Measurements from ENCODE around the gene MAN1A2.

The MAN1A2 gene

DNA sequence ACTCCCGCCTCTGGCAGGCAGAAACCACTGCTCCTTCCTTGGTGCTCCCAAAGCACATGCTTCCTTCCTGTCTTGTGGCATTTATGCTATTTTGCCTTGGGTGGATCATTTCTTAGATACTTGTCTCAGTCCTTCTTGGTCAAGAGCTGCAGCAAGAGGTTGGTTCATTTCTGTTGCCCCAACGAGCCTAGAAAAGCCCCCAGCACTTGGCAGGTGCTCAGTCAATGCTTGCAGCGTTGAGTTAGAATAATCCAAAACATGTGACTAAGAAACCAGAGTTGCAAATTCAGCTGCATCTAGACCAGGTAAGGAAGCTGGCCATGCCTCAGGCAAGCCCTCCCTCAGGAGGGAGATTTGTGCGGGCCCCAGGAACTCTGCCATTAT lies 196.2 kb downstream of the MAN1A2 start:
- H3K4me3 ChIP-seq (ENCODE audit: low read depth, low read length) = no peak overlapping the region

GRCh38 chr1:117564227-117565075 lies 197.2 kb downstream of the MAN1A2 start:
- no peak for TF ChIP-seq CTCF (IDR thresholded peaks at IDR 0.05; ENCODE audit: borderline replicate concordance, insufficient read depth, low read depth, low read length)

More for the DNA sequence above, 196.2 kb downstream of the MAN1A2 start:
- TF ChIP-seq CTCF (IDR thresholded peaks at IDR 0.05; ENCODE audit: borderline replicate concordance, insufficient read depth, low read depth, low read length) = no peak

DNA sequence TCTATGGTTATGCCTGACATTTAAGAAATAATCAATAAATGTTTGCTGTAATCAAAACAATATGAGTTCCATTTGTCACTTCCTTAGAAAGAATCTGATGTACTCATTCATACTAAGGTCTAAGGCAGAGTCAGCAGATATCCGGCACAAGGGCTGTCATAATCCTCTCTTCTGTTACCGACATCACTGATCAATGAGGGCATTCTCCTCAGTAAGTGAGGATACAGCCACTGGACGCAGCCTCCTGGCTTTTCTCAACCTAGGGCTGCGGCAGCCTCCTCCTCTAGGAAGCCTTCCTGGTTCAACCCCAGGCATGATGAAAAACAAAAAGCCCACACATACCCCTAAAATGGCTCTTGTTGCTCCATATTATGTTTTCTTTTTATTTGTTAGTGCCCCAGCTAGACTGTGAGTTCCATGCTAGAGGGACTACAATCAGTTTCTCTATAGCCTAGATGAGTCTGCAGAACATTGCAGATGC lies 197.9 kb downstream of the MAN1A2 start:
- no peak for TF ChIP-seq CTCF (IDR thresholded peaks at IDR 0.05; ENCODE audit: borderline replicate concordance, insufficient read depth, low read depth, low read length)
- H3K4me3 ChIP-seq (ENCODE audit: low read depth, low read length) = no peak overlapping the region

More at GRCh38 chr1:117564227-117565075, 197.2 kb downstream of the MAN1A2 start:
- no peak overlapping the region for H3K4me3 ChIP-seq (ENCODE audit: low read depth, low read length)

DNA sequence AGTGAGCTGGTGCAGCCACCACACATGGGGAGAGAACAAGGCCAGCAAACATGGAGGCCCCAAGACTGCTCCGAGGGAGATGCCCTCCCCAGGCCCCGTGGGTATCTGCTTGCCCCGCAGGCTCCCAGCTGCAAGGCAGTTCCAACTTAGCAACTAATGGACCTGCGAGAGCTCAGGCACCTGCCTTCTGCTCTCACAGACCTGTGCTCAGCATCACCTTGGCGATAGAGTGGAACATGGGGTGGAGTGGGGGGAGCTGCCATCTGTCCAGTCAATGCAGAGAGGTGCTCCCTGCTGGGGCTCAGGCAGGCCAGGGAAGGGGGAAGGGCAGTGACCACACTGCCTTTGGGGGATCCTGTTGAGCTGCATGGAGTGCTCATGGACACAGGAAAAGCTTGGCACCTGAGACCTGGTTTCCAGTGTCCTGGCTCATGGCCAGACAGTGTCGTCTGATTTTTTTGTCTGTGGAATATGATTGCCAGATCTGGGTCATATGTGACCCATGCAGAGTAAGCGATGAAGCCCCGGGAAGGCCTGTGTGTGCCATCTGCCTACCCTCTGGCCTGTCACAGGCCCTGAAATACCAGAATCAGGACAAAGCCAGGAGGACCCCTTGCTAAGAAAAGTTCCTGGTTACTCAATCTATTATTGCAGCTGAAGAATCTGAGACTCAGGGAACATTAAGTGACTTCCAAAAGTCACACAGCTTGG lies 198.7 kb downstream of the MAN1A2 start:
- H3K4me3 ChIP-seq (ENCODE audit: low read depth, low read length) = no peak overlapping the region
- TF ChIP-seq CTCF (IDR thresholded peaks at IDR 0.05; ENCODE audit: borderline replicate concordance, insufficient read depth, low read depth, low read length) = no peak

GRCh38 chr1:117566556-117566955 lies 199.3 kb downstream of the MAN1A2 start:
- no peak overlapping the region for H3K4me3 ChIP-seq (ENCODE audit: low read depth, low read length)
- TF ChIP-seq CTCF (IDR thresholded peaks at IDR 0.05; ENCODE audit: borderline replicate concordance, insufficient read depth, low read depth, low read length) = no peak

DNA sequence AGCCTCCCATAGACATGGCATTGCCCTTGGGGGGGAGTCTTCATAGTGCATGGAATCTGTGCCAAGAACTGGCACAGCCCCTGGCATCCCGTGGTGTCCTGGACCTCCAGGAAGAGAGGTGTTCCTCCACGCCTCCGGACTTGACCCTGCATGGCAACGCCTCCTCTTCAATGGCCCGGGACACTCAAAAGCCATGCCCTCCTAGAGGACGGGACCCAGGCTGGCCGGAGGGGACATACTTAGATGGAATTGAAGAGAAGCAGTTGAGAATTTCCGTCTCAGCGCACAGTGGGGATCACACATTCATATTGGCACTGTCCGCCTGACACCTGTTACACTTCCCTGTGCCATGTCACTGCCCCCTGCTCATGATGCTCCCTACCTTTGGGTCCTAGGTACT lies 200.2 kb downstream of the MAN1A2 start:
- no peak overlapping the region for H3K4me3 ChIP-seq (ENCODE audit: low read depth, low read length)
- TF ChIP-seq CTCF (IDR thresholded peaks at IDR 0.05; ENCODE audit: borderline replicate concordance, insufficient read depth, low read depth, low read length) = no peak

Data from GM12875 (cell line).